Measurements from ENCODE around the gene ZIC4.
A peak's percentile ranks its signal among the peaks of the same experiment; 100 is the strongest.

DNA sequence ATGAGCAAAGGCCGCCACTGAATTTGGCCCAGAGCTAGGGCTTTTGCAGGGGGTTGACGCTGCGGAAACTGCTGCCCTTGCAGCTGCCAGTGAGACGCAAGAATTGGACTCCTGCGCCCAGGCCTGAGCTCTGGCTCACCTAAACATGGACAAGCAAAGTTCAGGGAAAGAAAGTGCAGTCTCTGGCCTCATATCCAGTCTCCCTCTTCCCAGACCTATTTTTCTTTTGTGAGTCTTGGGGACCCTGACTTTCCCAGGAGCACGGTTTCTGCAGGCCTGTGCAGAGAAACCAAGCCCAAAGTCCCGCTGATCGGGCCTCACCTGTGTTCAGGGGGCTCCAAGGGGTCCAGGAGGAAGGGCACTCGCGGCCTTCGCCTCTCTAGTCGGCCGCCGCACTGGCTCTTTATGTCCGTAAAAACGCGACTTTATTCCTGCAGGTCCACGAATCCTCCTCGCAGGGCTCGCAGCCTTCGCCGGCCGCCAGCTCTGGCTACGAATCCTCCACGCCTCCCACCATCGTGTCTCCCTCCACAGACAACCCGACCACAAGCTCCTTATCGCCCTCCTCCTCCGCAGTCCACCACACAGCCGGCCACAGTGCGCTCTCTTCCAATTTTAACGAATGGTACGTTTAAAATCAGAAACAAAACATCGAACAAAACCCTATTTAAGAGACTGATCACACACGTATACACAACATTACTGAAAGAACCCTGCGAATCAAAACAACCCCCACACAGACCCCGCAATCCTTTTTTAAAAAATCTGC is 6.8 kb upstream of the ZIC4 start:
- TF ChIP-seq, protein P1, sequence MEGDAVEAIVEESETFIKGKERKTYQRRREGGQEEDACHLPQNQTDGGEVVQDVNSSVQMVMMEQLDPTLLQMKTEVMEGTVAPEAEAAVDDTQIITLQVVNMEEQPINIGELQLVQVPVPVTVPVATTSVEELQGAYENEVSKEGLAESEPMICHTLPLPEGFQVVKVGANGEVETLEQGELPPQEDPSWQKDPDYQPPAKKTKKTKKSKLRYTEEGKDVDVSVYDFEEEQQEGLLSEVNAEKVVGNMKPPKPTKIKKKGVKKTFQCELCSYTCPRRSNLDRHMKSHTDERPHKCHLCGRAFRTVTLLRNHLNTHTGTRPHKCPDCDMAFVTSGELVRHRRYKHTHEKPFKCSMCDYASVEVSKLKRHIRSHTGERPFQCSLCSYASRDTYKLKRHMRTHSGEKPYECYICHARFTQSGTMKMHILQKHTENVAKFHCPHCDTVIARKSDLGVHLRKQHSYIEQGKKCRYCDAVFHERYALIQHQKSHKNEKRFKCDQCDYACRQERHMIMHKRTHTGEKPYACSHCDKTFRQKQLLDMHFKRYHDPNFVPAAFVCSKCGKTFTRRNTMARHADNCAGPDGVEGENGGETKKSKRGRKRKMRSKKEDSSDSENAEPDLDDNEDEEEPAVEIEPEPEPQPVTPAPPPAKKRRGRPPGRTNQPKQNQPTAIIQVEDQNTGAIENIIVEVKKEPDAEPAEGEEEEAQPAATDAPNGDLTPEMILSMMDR (conservative IDR thresholded peaks at IDR 0.05; ENCODE audit: low read depth in 2 of 2), result no peak
- TF ChIP-seq EZH2phosphoT487 (IDR thresholded peaks at IDR 0.05; ENCODE audit: unreplicated experiment) (no peak), POLR2AphosphoS5 (IDR thresholded peaks at IDR 0.05; ENCODE audit: low read depth) (no peak), EZH2 (IDR thresholded peaks at IDR 0.05; ENCODE audit: low read depth, unreplicated experiment) (peak; percentile 98), CREB1 (CRISPR knock-in tag; IDR thresholded peaks at IDR 0.05; ENCODE audit: low read depth) (no peak), ZNF331 (CRISPR knock-in tag; IDR thresholded peaks at IDR 0.05; ENCODE audit: low read depth) (no peak)
- TF ChIP-seq, protein P2, sequence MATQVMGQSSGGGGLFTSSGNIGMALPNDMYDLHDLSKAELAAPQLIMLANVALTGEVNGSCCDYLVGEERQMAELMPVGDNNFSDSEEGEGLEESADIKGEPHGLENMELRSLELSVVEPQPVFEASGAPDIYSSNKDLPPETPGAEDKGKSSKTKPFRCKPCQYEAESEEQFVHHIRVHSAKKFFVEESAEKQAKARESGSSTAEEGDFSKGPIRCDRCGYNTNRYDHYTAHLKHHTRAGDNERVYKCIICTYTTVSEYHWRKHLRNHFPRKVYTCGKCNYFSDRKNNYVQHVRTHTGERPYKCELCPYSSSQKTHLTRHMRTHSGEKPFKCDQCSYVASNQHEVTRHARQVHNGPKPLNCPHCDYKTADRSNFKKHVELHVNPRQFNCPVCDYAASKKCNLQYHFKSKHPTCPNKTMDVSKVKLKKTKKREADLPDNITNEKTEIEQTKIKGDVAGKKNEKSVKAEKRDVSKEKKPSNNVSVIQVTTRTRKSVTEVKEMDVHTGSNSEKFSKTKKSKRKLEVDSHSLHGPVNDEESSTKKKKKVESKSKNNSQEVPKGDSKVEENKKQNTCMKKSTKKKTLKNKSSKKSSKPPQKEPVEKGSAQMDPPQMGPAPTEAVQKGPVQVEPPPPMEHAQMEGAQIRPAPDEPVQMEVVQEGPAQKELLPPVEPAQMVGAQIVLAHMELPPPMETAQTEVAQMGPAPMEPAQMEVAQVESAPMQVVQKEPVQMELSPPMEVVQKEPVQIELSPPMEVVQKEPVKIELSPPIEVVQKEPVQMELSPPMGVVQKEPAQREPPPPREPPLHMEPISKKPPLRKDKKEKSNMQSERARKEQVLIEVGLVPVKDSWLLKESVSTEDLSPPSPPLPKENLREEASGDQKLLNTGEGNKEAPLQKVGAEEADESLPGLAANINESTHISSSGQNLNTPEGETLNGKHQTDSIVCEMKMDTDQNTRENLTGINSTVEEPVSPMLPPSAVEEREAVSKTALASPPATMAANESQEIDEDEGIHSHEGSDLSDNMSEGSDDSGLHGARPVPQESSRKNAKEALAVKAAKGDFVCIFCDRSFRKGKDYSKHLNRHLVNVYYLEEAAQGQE (IDR thresholded peaks at IDR 0.05; ENCODE audit: unreplicated experiment), result no peak

Data from GM23338 (cell line).